Daoy (cell line): ENCODE data around the gene PWP1. TPM values are rescaled to one million over a fixed set of nuclear protein-coding genes. Genes with fewer than 3 reads are reported as not detected.
"Not testable (repeated sequence)": the region's sequence is repeated elsewhere in the genome, so short reads cannot be mapped to it uniquely, and the experiment has no call there.

Experiments
- DNase-seq: peaks from one replicate; pipeline ENCODE4 v3.0.0-alpha.2; 2015; ENCODE audit warnings: low read depth
- total RNA-seq: library from RNA; depleted of rRNA; stranded (reverse); fragments of >200 nt; shearing (Covaris generic); gene quantifications from 2 replicates; pipeline ENCODE4 v1.2.3, GENCODE V29; 2014

PWP1 gene
- total RNA-seq, 1 experiment from 2014 or later: 142 TPM

GRCh38 chr12:107668320-107669098 lies 17.1 kb upstream of the PWP1 start:
- peak; percentile 19 for DNase-seq

GRCh38 chr12:107669946-107670345 lies 15.7 kb upstream of the PWP1 start:
- DNase-seq: no peak

- DNase-seq: peak; percentile 57
These were observed 14.5 kb upstream of the PWP1 start for GRCh38 chr12:107670999-107671643.

- DNase-seq: no peak
These were observed 7.9 kb upstream of the PWP1 start for GRCh38 chr12:107677671-107678070.

GRCh38 chr12:107679336-107679735 lies 6.3 kb upstream of the PWP1 start:
- DNase-seq: no peak

GRCh38 chr12:107681455-107681835 lies 4.2 kb upstream of the PWP1 start:
- DNase-seq: no peak

- DNase-seq: no peak
These were observed 3.5 kb upstream of the PWP1 start for GRCh38 chr12:107681836-107682820.

GRCh38 chr12:107684029-107684795 lies 1.4 kb upstream of the PWP1 start:
- peak; percentile 51 for DNase-seq

GRCh38 chr12:107684990-107685359 lies 624 bp upstream of the PWP1 start:
- peak; percentile 47 for DNase-seq

- peak; percentile 15 for DNase-seq
These were observed 10.2 kb downstream of the PWP1 start for GRCh38 chr12:107695772-107696171.

- DNase-seq: no peak
These were observed 16.5 kb downstream of the PWP1 start for GRCh38 chr12:107702106-107702505.

GRCh38 chr12:107704041-107704440 lies 18.4 kb downstream of the PWP1 start:
- DNase-seq: peak; percentile 31

GRCh38 chr12:107705522-107705921 lies 19.9 kb downstream of the PWP1 start:
- DNase-seq: not testable (repeated sequence)

GRCh38 chr12:107715780-107716179 lies 30.2 kb downstream of the PWP1 start:
- DNase-seq: no peak

GRCh38 chr12:107718606-107719005 lies 33.0 kb downstream of the PWP1 start:
- no peak for DNase-seq

GRCh38 chr12:107727327-107727726 lies 41.7 kb downstream of the PWP1 start:
- DNase-seq: not testable (repeated sequence)

- DNase-seq: not testable (repeated sequence)
These were observed 42.1 kb downstream of the PWP1 start for GRCh38 chr12:107727742-107728141.

GRCh38 chr12:107730618-107731341 lies 45.2 kb downstream of the PWP1 start:
- no peak for DNase-seq

- DNase-seq: no peak
These were observed 45.8 kb downstream of the PWP1 start for GRCh38 chr12:107731366-107731765.

- no peak for DNase-seq
These were observed 46.8 kb downstream of the PWP1 start for GRCh38 chr12:107732365-107732764.

GRCh38 chr12:107734139-107734538 lies 48.5 kb downstream of the PWP1 start:
- DNase-seq: no peak
